GM12872 (cell line): ENCODE measurements around the gene PLCB1.

Source experiments
- TF ChIP-seq, protein P1 (sequence below): IDR thresholded peaks from 3 replicates; pipeline ENCODE4 v1.5.1; 2011; ENCODE audit warnings: low read depth, mild to moderate bottlenecking, low read length, moderate library complexity; ENCODE audit not compliant: insufficient read depth

The PLCB1 gene

DNA sequence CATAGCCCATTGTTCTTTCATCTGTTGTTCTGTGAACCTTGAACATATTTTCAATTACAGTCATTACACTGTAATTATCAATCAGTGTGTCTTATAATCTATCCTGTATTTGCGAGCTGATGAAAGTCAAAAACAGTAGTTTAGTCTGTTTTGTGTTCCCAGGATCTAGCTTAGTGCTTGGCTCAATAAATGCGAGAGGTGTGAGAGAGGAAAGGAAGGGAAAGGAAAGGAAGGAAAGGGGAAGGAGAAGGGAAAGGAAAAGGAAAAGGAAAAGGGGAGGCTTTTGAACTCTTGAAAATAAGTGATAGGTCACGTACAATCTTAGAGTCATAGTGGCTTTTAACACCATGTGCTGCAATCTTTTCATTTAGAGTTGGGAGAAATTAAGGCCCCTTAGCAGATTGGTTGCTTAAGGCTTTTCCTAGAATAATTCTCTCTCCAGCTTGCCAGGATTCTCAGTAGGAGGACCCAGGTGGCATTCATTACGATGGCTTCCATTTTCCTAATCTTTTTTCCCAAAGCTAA, 503.0 kb downstream of the PLCB1 start:
- TF ChIP-seq, protein P1, sequence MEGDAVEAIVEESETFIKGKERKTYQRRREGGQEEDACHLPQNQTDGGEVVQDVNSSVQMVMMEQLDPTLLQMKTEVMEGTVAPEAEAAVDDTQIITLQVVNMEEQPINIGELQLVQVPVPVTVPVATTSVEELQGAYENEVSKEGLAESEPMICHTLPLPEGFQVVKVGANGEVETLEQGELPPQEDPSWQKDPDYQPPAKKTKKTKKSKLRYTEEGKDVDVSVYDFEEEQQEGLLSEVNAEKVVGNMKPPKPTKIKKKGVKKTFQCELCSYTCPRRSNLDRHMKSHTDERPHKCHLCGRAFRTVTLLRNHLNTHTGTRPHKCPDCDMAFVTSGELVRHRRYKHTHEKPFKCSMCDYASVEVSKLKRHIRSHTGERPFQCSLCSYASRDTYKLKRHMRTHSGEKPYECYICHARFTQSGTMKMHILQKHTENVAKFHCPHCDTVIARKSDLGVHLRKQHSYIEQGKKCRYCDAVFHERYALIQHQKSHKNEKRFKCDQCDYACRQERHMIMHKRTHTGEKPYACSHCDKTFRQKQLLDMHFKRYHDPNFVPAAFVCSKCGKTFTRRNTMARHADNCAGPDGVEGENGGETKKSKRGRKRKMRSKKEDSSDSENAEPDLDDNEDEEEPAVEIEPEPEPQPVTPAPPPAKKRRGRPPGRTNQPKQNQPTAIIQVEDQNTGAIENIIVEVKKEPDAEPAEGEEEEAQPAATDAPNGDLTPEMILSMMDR: no peak

DNA sequence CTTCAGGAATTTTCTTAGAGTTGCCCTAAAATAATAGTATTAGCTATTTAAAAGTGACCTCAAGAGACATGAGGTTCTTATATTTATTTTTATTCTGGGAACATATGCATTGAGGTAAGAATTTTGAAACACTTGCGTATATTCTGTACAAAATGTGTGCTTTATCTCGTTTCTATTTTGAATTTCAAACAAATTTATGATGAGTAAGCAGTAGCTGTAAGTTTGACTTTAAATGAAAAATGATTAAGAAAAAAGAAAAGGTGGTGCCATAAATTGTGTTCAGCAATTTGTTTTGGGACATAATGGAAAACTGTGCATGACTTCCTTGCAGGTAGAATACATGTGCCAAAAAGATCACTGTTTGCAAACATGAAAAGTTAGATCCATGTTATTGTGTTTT, 503.8 kb downstream of the PLCB1 start:
- TF ChIP-seq, protein P1: no peak

DNA sequence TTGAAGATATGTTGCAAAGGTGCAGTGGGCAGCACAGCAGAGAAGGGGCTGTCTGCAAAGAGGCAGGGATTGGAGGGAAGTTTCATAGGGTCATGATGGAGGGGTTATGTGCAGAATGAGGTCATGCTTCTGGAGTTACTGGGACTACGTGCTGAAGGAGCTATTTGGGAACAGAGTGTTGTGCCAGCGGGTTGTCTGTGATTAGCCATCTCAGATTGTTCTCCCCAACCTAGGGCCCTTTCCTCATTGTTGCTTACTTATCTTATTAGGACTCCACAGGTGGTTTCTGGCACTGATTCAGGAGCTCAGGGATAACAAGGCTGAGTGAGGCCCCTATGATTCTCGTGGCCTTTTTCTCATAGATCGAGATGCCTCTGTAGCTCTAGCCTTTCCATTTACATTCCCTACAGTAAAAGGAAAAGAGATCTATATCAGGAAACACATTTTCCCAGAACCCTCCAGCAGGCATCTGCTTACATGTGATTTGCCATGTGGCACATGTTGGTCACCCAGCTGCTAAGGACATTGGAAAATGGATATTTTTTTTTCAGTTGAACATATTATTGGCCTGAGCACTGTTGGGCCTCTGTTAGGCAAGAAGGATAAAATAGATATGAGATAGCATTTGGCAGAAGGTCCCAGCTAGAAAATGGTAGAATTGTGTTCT, 507.2 kb downstream of the PLCB1 start:
- TF ChIP-seq, protein P1: no peak

DNA sequence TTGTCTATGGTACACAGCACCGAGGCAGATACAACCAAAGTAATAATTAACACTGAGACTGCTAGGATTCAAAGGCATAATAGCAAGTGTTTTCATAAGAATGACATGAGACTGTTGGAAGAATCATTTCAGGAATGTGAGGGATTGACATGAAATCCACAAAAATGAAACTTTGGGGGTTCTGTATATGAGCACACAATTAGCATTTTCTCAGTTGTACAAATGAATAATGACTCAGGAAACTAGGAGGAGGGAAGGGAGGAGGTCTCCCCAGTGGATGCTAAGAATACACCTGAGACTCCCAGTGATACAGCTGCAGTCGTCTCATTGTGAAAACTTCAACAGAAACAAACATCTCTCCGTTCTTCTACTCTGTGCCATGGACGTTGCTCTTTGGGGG, 508.4 kb downstream of the PLCB1 start:
- TF ChIP-seq, protein P1: no peak

DNA sequence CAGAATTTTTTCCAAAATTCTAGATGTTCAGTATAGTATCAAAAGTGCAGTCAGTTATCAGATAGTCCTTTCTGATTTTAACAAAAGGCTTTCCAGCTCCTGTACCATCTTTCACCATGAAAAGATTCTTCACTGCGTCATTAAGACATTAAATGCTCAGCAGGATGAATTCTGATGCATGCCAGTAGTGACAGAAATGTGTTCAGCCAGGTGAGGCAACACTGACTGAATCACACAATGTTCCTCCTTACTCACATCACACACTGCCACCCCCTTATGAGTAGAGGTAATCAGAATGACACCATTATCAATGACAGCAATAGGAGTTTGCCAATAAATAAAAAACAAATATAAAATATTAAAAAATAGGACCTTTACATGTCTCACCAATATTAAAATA, 510.2 kb downstream of the PLCB1 start:
- TF ChIP-seq, protein P1: no peak

DNA sequence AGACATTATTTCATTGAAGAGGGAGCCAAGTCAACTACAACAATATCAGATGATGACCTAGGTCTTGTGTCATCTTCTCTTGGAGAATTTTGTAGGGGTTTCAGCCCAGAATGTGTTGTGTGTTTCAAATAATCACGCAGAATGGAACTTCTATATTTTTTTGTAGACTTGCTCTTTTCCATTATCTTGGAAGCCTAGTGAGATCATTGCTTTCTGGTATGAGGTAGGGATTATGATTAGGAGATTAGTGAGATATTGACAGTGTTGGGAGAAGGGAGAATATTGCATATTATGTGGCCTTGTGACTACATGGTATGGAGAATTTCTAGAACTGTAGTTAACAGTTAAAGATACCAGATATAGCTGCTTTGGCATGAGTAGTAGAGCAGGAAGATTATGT, 513.3 kb downstream of the PLCB1 start:
- TF ChIP-seq, protein P1: no peak

DNA sequence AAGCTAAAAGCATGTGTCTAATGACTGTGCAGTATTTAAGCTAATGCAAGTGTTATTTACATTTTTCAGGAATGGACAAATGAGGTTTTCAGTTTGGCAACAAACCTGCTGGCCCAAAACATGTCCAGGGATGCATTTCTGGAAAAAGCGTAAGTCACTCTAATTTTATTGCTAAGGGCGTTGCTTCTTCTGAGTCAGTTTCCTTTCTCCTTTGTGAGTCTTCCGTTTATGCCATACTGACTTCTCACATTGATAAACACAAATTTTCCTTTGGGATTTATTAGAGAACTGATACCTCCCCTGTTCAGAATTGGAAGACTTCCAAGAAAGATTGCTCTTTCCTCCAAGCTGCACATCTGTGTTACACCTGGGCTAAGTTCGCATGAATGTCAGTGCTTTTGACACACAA, 514.0 kb downstream of the PLCB1 start:
- TF ChIP-seq, protein P1: no peak
